ENCODE data around the gene LMOD3. TPM values are rescaled to one million over a fixed set of nuclear protein-coding genes. Genes with fewer than 3 reads are reported as not detected.

LMOD3 gene
- total and polyA plus RNA-seq, 4 donors, result 0.12 TPM; not detected in 3

DNA sequence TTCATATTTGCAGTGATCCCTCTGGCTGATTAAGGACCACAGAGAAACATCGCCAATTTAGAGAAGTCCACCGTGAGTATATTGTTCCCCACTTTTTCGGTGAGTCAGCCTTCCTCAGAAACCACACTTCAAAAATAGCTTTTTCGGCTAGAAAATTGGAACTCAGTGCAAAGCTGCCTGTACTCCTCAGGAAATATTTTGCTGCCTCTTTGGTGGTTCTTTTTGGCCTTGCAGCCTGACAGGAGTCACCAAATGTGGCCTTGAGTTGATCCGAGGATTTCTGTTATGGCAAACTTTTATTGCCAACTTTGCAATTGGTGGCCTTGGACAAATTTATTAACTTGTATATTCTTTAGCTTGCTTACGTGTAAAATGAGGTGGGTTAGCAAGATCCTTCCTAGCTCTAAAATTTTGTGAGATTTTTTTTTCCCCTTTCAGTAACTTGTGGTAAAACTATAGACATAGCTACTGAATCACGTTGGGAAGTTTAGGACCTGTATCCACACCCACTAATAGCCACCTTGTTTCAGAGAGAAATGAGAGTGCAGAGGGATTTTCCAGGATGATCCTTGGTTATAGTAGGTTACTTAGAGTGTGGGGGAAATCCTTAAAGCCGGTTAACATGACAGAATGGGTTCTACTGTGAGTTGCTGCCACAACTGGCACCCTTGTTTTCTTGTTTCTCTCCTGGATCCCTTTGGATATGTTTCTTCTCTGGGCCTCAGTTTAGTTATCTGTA, 27.8 kb downstream of the LMOD3 start:
- H3K4me1 ChIP-seq (ENCODE audit: control insufficient read depth in 1 of 2, insufficient read depth in 2 of 2, low read length in 2 of 2), result peaks cover 11 to 12% of the 10 kb centered on the region in 2 donors
- H3K4me3 ChIP-seq (ENCODE audit: low read length in 2 of 2), result no peak overlapping the region
- intact Hi-C loops (cut with DNase I), result no loop called here
- H3K27ac ChIP-seq (ENCODE audit: low read depth in 1 of 2, low read length in 2 of 2), result peak overlapping the region; percentile 33 to 79
- H3K27me3 ChIP-seq (ENCODE audit: control insufficient read depth in 1 of 2, insufficient read depth in 2 of 2, low read length in 1 of 2), result no peaks in the 10 kb centered on the region
- no peaks in the 10 kb centered on the region for H3K36me3 ChIP-seq (ENCODE audit: control insufficient read depth in 1 of 2, insufficient read depth in 2 of 2, low read length in 1 of 2)
- no peaks in the 10 kb centered on the region for H3K9me3 ChIP-seq (ENCODE audit: control insufficient read depth, low read length)
- ATAC-seq (ENCODE audit: low FRiP score) (peak; percentile 39), DNase-seq (no peak)
- WGBS, 2 donors, result 11 to 14% methylated on average over 8 of the region's 8 CpGs

GRCh38 chr3:69092030-69092516, 30.3 kb downstream of the LMOD3 start:
- DNase-seq (no peak), ATAC-seq (ENCODE audit: low FRiP score) (no peak)
- H3K36me3 ChIP-seq (ENCODE audit: control insufficient read depth in 1 of 2, insufficient read depth in 2 of 2, low read length in 1 of 2), result no peaks in the 10 kb centered on the region
- H3K4me1 ChIP-seq (ENCODE audit: control insufficient read depth in 1 of 2, insufficient read depth in 2 of 2, low read length in 2 of 2), result peaks cover 14 to 17% of the 10 kb centered on the region in 2 donors
- intact Hi-C loops (cut with DNase I), result no loop called here
- H3K4me3 ChIP-seq (ENCODE audit: low read length in 2 of 2), result no peak overlapping the region
- no peaks in the 10 kb centered on the region for H3K9me3 ChIP-seq (ENCODE audit: control insufficient read depth, low read length)
- H3K27me3 ChIP-seq (ENCODE audit: control insufficient read depth in 1 of 2, insufficient read depth in 2 of 2, low read length in 1 of 2), result no peaks in the 10 kb centered on the region
- WGBS, 2 donors, result 31% methylated on average over 4 of the region's 4 CpGs
- peak overlapping the region in 1 of 2 donors; percentile 63 for H3K27ac ChIP-seq (ENCODE audit: low read depth in 1 of 2, low read length in 2 of 2)

DNA sequence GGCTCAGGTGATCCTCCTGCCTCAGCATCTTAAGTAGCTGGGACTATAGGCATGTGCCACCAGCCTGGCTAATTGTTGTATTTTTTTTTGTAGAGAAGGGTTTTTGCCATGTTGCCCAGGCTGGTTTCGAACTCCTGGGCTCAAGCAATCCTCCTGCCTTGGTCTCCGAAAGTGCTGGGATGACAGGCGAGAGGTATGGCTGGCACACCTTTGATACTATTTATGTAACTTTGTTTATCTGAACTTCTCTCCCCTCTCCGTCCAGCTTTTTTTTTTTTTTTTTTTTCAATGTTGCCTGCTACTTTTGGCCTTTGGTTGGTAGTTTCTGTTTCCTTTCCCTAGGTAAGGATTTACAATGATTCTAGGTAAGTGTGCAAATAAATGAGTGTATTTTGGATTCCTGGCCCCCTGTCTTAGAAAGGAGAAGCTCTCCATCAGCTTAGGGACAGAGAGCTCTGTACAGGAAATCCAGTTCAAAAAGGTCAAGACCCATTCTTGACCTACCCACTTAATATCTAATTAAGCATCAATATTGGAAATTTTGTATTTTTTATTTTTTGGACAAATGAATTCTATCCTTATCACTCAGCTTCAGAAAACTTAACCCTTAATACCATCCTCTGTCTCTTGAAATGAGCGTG, 30.9 kb downstream of the LMOD3 start:
- ATAC-seq (ENCODE audit: low FRiP score), result no peak

GRCh38 chr3:69090021-69090420, 32.4 kb downstream of the LMOD3 start:
- peaks cover 9 to 13% of the 10 kb centered on the region in 2 donors for H3K4me1 ChIP-seq (ENCODE audit: control insufficient read depth in 1 of 2, insufficient read depth in 2 of 2, low read length in 2 of 2)
- no peak overlapping the region for H3K4me3 ChIP-seq (ENCODE audit: low read length in 2 of 2)

More for the DNA sequence above, 30.9 kb downstream of the LMOD3 start:
- DNase-seq, result no peak
- Histone ChIP-seq H3K4me1 (ENCODE audit: control insufficient read depth in 1 of 2, insufficient read depth in 2 of 2, low read length in 2 of 2) (peaks cover 13 to 17% of the 10 kb centered on the region in 2 donors), H3K4me3 (ENCODE audit: low read length in 2 of 2) (no peak overlapping the region), H3K27ac (ENCODE audit: low read depth in 1 of 2, low read length in 2 of 2) (no peak overlapping the region), H3K36me3 (ENCODE audit: control insufficient read depth in 1 of 2, insufficient read depth in 2 of 2, low read length in 1 of 2) (no peaks in the 10 kb centered on the region), H3K27me3 (ENCODE audit: control insufficient read depth in 1 of 2, insufficient read depth in 2 of 2, low read length in 1 of 2) (no peaks in the 10 kb centered on the region), H3K9me3 (ENCODE audit: control insufficient read depth, low read length) (no peaks in the 10 kb centered on the region)
- WGBS, 2 donors, result 59 to 64% methylated on average over 5 of the region's 5 CpGs
- intact Hi-C loops (cut with DNase I), result no loop called here

DNA sequence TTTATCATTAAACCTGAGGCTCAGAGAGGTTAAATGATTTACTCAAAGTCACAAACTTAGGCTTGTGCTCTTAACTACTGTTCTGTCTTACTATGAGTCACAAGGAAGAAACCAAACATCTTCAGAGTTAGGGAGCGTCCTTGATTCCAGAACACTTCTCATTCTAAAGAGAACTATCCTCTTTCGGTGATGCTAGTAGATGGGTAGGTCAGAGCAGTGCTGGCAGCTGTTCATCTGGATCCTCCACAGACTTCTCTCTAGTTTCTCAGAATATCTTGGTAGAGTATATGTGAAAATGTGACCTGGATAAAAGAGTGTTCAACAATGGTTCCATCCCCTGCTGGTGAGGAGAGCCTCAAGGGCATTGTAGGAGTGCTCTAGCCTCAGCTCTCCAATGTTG, 34.3 kb downstream of the LMOD3 start:
- Histone ChIP-seq H3K9me3 (ENCODE audit: control insufficient read depth, low read length) (no peaks in the 10 kb centered on the region), H3K27me3 (ENCODE audit: control insufficient read depth in 1 of 2, insufficient read depth in 2 of 2, low read length in 1 of 2) (no peaks in the 10 kb centered on the region), H3K27ac (ENCODE audit: low read depth in 1 of 2, low read length in 2 of 2) (peak overlapping the region in 1 of 2 donors; percentile 32), H3K4me1 (ENCODE audit: control insufficient read depth in 1 of 2, insufficient read depth in 2 of 2, low read length in 2 of 2) (peaks cover 6 to 11% of the 10 kb centered on the region in 2 donors), H3K36me3 (ENCODE audit: control insufficient read depth in 1 of 2, insufficient read depth in 2 of 2, low read length in 1 of 2) (no peaks in the 10 kb centered on the region), H3K4me3 (ENCODE audit: low read length in 2 of 2) (no peak overlapping the region)
- ATAC-seq (ENCODE audit: low FRiP score) (no peak), DNase-seq (no peak)
- intact Hi-C loops (cut with DNase I), result loop anchor here in 1 of 2 donors (10.0 kb wide), 1 partner anchor 73 kb away; the partner anchor contains the start of gene EOGT
- WGBS, 2 donors, result 12 to 14% methylated on average over 2 of the region's 2 CpGs

More at GRCh38 chr3:69090021-69090420, 32.4 kb downstream of the LMOD3 start:
- Histone ChIP-seq H3K27ac (ENCODE audit: low read depth in 1 of 2, low read length in 2 of 2) (no peak overlapping the region), H3K27me3 (ENCODE audit: control insufficient read depth in 1 of 2, insufficient read depth in 2 of 2, low read length in 1 of 2) (no peaks in the 10 kb centered on the region), H3K36me3 (ENCODE audit: control insufficient read depth in 1 of 2, insufficient read depth in 2 of 2, low read length in 1 of 2) (no peaks in the 10 kb centered on the region), H3K9me3 (ENCODE audit: control insufficient read depth, low read length) (no peaks in the 10 kb centered on the region)
- intact Hi-C loops (cut with DNase I), result no loop called here
- ATAC-seq (ENCODE audit: low FRiP score), result no peak
- no peak for DNase-seq
- 12 to 24% methylated on average over 3 of the region's 3 CpGs for whole genome bisulfite sequencing, 2 donors

DNA sequence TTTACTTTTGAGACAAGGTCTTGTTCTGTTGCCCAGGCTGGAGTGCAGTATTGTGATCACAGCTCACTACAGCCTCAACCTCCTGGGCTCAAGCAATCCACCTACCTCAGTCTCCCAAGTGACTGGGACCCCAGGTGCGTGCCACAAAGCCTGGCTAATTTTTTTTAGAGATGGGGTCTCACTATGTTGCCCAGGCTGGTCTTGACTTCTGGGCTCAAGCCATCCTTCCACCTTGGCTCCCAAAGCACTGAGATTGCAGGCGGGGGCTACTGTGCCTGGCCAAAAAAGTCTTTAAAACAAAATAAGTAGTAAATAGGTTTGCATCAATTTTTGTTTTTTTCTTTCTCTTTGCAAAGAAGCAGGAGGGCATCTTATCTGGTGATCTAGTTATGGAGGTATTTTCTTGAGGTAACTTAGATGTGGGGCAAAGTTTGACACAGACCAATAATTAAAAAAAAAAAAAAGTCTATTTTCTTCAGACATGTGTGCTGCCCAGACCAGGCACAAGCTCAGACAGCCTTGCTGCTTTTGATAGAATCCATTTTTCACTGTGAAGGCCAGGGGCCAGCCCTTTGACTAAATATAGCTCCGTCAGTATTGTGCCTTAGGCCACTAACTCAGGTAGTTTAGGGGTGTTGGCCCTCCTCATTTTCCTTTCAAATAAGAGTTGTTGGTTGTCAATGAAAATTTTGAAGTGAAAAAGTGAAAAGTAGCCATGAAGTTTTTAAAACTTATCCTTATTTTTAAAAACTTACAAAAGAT, 35.2 kb downstream of the LMOD3 start:
- Histone ChIP-seq H3K27ac (ENCODE audit: low read depth in 1 of 2, low read length in 2 of 2) (peak overlapping the region; percentile 84 to 92), H3K9me3 (ENCODE audit: control insufficient read depth, low read length) (no peaks in the 10 kb centered on the region), H3K4me3 (ENCODE audit: low read length in 2 of 2) (peak overlapping the region; percentile 14 to 43), H3K4me1 (ENCODE audit: control insufficient read depth in 1 of 2, insufficient read depth in 2 of 2, low read length in 2 of 2) (peaks cover 6 to 11% of the 10 kb centered on the region in 2 donors), H3K27me3 (ENCODE audit: control insufficient read depth in 1 of 2, insufficient read depth in 2 of 2, low read length in 1 of 2) (no peaks in the 10 kb centered on the region), H3K36me3 (ENCODE audit: control insufficient read depth in 1 of 2, insufficient read depth in 2 of 2, low read length in 1 of 2) (no peaks in the 10 kb centered on the region)
- ATAC-seq (ENCODE audit: low FRiP score), result no peak
- DNase-seq, result no peak
- WGBS, 2 donors, result 29 to 32% methylated on average over 3 of the region's 3 CpGs
- intact Hi-C loops (cut with DNase I), result loop anchor here in 1 of 2 donors (10.0 kb wide), 1 partner anchor 72 kb away; the partner anchor contains the start of gene EOGT

GRCh38 chr3:69085833-69086722, 36.3 kb downstream of the LMOD3 start:
- DNase-seq (peak; percentile 94), ATAC-seq (ENCODE audit: low FRiP score) (peak; percentile 86)
- peak overlapping the region; percentile 86 to 99 for H3K4me3 ChIP-seq (ENCODE audit: low read length in 2 of 2)
- H3K9me3 ChIP-seq (ENCODE audit: control insufficient read depth, low read length), result no peaks in the 10 kb centered on the region
- H3K27ac ChIP-seq (ENCODE audit: low read depth in 1 of 2, low read length in 2 of 2), result peak overlapping the region; percentile 91 to 92
- peaks cover 6 to 7% of the 10 kb centered on the region in 2 donors for H3K4me1 ChIP-seq (ENCODE audit: control insufficient read depth in 1 of 2, insufficient read depth in 2 of 2, low read length in 2 of 2)
- no peaks in the 10 kb centered on the region for H3K36me3 ChIP-seq (ENCODE audit: control insufficient read depth in 1 of 2, insufficient read depth in 2 of 2, low read length in 1 of 2)
- intact Hi-C loops (cut with DNase I), result loop anchor here in 1 of 2 donors (10.0 kb wide), 1 partner anchor 71 kb away; the partner anchor contains the start of gene EOGT
- H3K27me3 ChIP-seq (ENCODE audit: control insufficient read depth in 1 of 2, insufficient read depth in 2 of 2, low read length in 1 of 2), result no peaks in the 10 kb centered on the region
- WGBS, 2 donors, result 0% methylated on average over 8 of the region's 8 CpGs
